Measurements from ENCODE around the gene CCDC159.

Gene CCDC159

DNA sequence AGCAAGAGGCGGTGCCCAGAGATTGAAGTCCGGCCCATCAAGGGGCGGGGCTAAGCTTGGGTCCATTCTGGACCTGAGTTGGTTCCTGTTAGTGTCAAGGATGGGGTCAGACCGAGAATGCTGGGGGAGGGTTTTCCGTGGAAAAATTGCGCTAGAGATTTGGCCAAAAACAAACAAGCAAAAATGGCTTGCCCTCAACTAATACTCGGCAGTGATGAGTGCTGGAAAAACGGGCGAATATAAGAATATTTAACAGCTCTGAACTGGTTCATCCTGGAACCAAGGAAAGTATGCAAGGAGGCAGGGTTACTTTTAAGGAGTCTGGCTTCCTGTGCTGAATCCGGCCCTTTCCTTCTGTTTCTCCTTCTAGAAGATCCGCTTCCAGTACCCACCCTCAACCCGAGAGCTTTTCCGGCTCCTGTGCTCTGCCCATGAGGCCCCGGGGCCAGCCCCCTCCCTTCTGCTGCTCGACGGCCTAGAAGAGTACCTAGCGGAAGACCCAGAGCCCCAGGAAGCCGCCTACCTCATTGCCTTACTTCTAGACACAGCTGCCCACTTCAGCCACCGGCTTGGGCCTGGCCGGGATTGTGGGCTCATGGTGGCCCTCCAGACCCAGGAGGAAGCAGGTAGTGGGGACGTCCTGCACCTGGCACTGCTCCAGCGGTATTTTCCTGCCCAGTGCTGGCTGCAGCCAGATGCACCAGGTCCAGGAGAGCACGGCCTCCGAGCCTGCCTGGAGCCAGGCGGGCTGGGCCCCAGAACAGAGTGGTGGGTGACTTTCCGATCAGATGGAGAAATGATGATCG, 29.0 kb downstream of the CCDC159 start:
- H3K4ac ChIP-seq (ENCODE audit: low read depth in 1 of 2, low read length in 2 of 2), result peak overlapping the region; percentile 18 to 62
- peak overlapping the region in 1 of 2 experiments; percentile 79 for H3K4me3 ChIP-seq (ENCODE audit: insufficient read depth in 1 of 2, low read depth in 1 of 2, low read length in 2 of 2)
- H3K14ac ChIP-seq (ENCODE audit: low read length in 2 of 2), result peak overlapping the region in 1 of 2 experiments; percentile 73
- peak overlapping the region; percentile 73 to 92 for H3K18ac ChIP-seq (ENCODE audit: low read depth in 1 of 2, low read length in 2 of 2)
- peak overlapping the region; percentile 87 for H3K9ac ChIP-seq (ENCODE audit: low read length)
- no peaks in the 10 kb centered on the region for H3K9me3 ChIP-seq (ENCODE audit: control insufficient read depth, low read length)
- no peaks in the 10 kb centered on the region for H3K36me3 ChIP-seq (ENCODE audit: control insufficient read depth in 1 of 2, insufficient read depth in 2 of 2, low read depth in 1 of 2, low read length in 2 of 2)
- H4K91ac ChIP-seq (ENCODE audit: low read length), result peak overlapping the region; percentile 22
- no peak overlapping the region for H2AFZ ChIP-seq (ENCODE audit: low read depth, low read length)
- H2BK5ac ChIP-seq (ENCODE audit: low read depth, low read length, poor library complexity, severe bottlenecking), result no peak overlapping the region
- peak overlapping the region; percentile 53 for H3K4me2 ChIP-seq (ENCODE audit: low read length, poor library complexity, severe bottlenecking)
- no peak for DNase-seq
- H3K23ac ChIP-seq (ENCODE audit: low read length in 2 of 2), result peak overlapping the region in 1 of 2 experiments; percentile 75
- WGBS, result 38% methylated on average over 27 of the region's 27 CpGs
- no peaks in the 10 kb centered on the region for H3K27me3 ChIP-seq (ENCODE audit: control insufficient read depth in 1 of 2, insufficient read depth in 1 of 2, low read length in 2 of 2)
- peak overlapping the region; percentile 55 to 76 for H2BK12ac ChIP-seq (ENCODE audit: low read length in 2 of 2)
- H3K4me1 ChIP-seq (ENCODE audit: control insufficient read depth, insufficient read depth, low read depth, low read length), result peaks cover 32% of the 10 kb centered on the region
- H3K79me1 ChIP-seq (replicated peaks; ENCODE audit: low read length, poor library complexity, severe bottlenecking), result peaks cover 7% of the 10 kb centered on the region
- peak overlapping the region; percentile 74 for H4K8ac ChIP-seq (ENCODE audit: low read length)
- peak overlapping the region; percentile 64 for H3K27ac ChIP-seq (ENCODE audit: low read length, poor library complexity, severe bottlenecking)
- no peak overlapping the region for H2BK15ac ChIP-seq (ENCODE audit: low read depth, poor library complexity, severe bottlenecking)
- peak overlapping the region; percentile 69 for H2AK5ac ChIP-seq (ENCODE audit: low read length, severe bottlenecking)
- H2BK120ac ChIP-seq (ENCODE audit: low read depth, low read length), result peak overlapping the region; percentile 39

DNA sequence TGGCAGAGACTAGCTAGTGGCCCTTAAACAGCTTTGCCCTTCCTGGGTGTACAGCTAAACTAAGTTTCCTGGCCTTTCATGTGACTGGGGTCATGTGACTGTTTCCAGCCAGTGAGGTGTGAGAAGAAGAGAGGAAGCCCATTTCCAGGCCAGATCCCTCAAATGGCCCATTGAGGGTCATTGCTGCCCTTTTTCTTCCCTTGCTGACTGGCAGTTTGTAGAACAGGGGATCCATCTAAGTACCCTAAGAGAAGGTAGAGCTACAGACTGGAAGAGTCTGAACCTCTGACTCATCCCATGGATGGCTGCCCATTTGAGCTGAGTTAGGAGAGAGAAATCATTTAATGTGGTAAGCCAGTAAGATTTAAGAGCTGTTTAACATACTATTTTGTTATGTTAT, 30.9 kb downstream of the CCDC159 start:
- no peak overlapping the region for H3K4me2 ChIP-seq (ENCODE audit: low read length, poor library complexity, severe bottlenecking)

DNA sequence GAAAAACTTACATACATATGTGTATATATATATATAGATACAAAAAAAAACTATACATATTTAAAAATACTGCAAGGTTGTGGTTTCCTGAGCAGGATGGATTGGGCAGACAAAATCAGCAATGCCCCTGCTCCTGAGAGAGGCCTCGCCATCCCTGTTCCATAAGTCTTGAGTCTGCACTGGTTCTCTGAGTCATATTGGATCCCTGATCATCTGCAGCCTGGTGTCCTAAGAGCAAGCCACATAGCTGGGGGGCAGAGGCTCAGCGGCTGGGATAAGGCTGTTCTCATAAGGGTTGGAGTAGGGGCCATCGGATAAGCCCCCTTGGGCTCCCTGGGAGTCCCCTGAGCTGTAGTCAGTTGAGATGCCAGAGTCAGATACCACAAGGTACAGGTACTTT, 31.4 kb downstream of the CCDC159 start:
- H2BK5ac ChIP-seq (ENCODE audit: low read depth, low read length, poor library complexity, severe bottlenecking), result no peak overlapping the region
- H3K18ac ChIP-seq (ENCODE audit: low read depth in 1 of 2, low read length in 2 of 2), result peak overlapping the region in 1 of 2 experiments; percentile 69
- H2AK5ac ChIP-seq (ENCODE audit: low read length, severe bottlenecking), result peak overlapping the region; percentile 8

More for the DNA sequence above, 30.9 kb downstream of the CCDC159 start:
- H2BK120ac ChIP-seq (ENCODE audit: low read depth, low read length), result no peak overlapping the region
- no peak overlapping the region for H3K4ac ChIP-seq (ENCODE audit: low read depth in 1 of 2, low read length in 2 of 2)
- no peak overlapping the region for H4K91ac ChIP-seq (ENCODE audit: low read length)
- H2BK15ac ChIP-seq (ENCODE audit: low read depth, poor library complexity, severe bottlenecking), result no peak overlapping the region
- H3K23ac ChIP-seq (ENCODE audit: low read length in 2 of 2), result no peak overlapping the region
- peak; percentile 78 for DNase-seq
- no peak overlapping the region for H2AFZ ChIP-seq (ENCODE audit: low read depth, low read length)
- H3K27me3 ChIP-seq (ENCODE audit: control insufficient read depth in 1 of 2, insufficient read depth in 1 of 2, low read length in 2 of 2), result peaks cover 5 to 6% of the 10 kb centered on the region in 2 experiments
- H3K4me3 ChIP-seq (ENCODE audit: insufficient read depth in 1 of 2, low read depth in 1 of 2, low read length in 2 of 2), result peak overlapping the region in 1 of 2 experiments; percentile 55
- no peaks in the 10 kb centered on the region for H3K36me3 ChIP-seq (ENCODE audit: control insufficient read depth in 1 of 2, insufficient read depth in 2 of 2, low read depth in 1 of 2, low read length in 2 of 2)
- peaks cover 45% of the 10 kb centered on the region for H3K4me1 ChIP-seq (ENCODE audit: control insufficient read depth, insufficient read depth, low read depth, low read length)
- H3K9ac ChIP-seq (ENCODE audit: low read length), result peak overlapping the region; percentile 26
- H2AK5ac ChIP-seq (ENCODE audit: low read length, severe bottlenecking), result no peak overlapping the region
- no peak overlapping the region for H2BK5ac ChIP-seq (ENCODE audit: low read depth, low read length, poor library complexity, severe bottlenecking)
- no peak overlapping the region for H3K14ac ChIP-seq (ENCODE audit: low read length in 2 of 2)
- no peaks in the 10 kb centered on the region for H3K9me3 ChIP-seq (ENCODE audit: control insufficient read depth, low read length)
- H2BK12ac ChIP-seq (ENCODE audit: low read length in 2 of 2), result peak overlapping the region in 1 of 2 experiments; percentile 29
- H3K79me1 ChIP-seq (replicated peaks; ENCODE audit: low read length, poor library complexity, severe bottlenecking), result peaks cover 7% of the 10 kb centered on the region
- peak overlapping the region; percentile 68 for H3K27ac ChIP-seq (ENCODE audit: low read length, poor library complexity, severe bottlenecking)
- peak overlapping the region in 1 of 2 experiments; percentile 84 for H3K18ac ChIP-seq (ENCODE audit: low read depth in 1 of 2, low read length in 2 of 2)
- H4K8ac ChIP-seq (ENCODE audit: low read length), result peak overlapping the region; percentile 8

More for the DNA sequence above, 31.4 kb downstream of the CCDC159 start:
- no peaks in the 10 kb centered on the region for H3K36me3 ChIP-seq (ENCODE audit: control insufficient read depth in 1 of 2, insufficient read depth in 2 of 2, low read depth in 1 of 2, low read length in 2 of 2)
- 95% methylated on average over 3 of the region's 3 CpGs for WGBS
- peak; percentile 56 for DNase-seq
- peak overlapping the region in 1 of 2 experiments; percentile 40 for H3K4ac ChIP-seq (ENCODE audit: low read depth in 1 of 2, low read length in 2 of 2)
- no peak overlapping the region for H2AFZ ChIP-seq (ENCODE audit: low read depth, low read length)
- peaks cover 5 to 10% of the 10 kb centered on the region in 2 experiments for H3K27me3 ChIP-seq (ENCODE audit: control insufficient read depth in 1 of 2, insufficient read depth in 1 of 2, low read length in 2 of 2)
- peak overlapping the region in 1 of 2 experiments; percentile 55 for H3K4me3 ChIP-seq (ENCODE audit: insufficient read depth in 1 of 2, low read depth in 1 of 2, low read length in 2 of 2)
- no peak overlapping the region for H2BK120ac ChIP-seq (ENCODE audit: low read depth, low read length)
- H4K8ac ChIP-seq (ENCODE audit: low read length), result no peak overlapping the region
- peak overlapping the region in 1 of 2 experiments; percentile 27 for H2BK12ac ChIP-seq (ENCODE audit: low read length in 2 of 2)
- no peak overlapping the region for H3K14ac ChIP-seq (ENCODE audit: low read length in 2 of 2)
- H2BK15ac ChIP-seq (ENCODE audit: low read depth, poor library complexity, severe bottlenecking), result no peak overlapping the region
- peaks cover 47% of the 10 kb centered on the region for H3K4me1 ChIP-seq (ENCODE audit: control insufficient read depth, insufficient read depth, low read depth, low read length)
- no peak overlapping the region for H3K23ac ChIP-seq (ENCODE audit: low read length in 2 of 2)
- no peaks in the 10 kb centered on the region for H3K9me3 ChIP-seq (ENCODE audit: control insufficient read depth, low read length)
- H3K27ac ChIP-seq (ENCODE audit: low read length, poor library complexity, severe bottlenecking), result peak overlapping the region; percentile 69
- no peak overlapping the region for H3K4me2 ChIP-seq (ENCODE audit: low read length, poor library complexity, severe bottlenecking)
- H3K79me1 ChIP-seq (replicated peaks; ENCODE audit: low read length, poor library complexity, severe bottlenecking), result peaks cover 7% of the 10 kb centered on the region
- H4K91ac ChIP-seq (ENCODE audit: low read length), result peak overlapping the region; percentile 2
- peak overlapping the region; percentile 26 for H3K9ac ChIP-seq (ENCODE audit: low read length)

All from mesenchymal stem cell (in vitro differentiated cells and primary cell).